ENCODE data around the gene ACVR1. TPM values are rescaled to one million over a fixed set of nuclear protein-coding genes. Genes with fewer than 3 reads are reported as not detected.
A peak's percentile ranks its signal among the peaks of the same experiment; 100 is the strongest.
"Not testable (repeated sequence)": the region's sequence is repeated elsewhere in the genome, so short reads cannot be mapped to it uniquely, and the experiment has no call there.

ACVR1 gene
- total RNA-seq, 1 donor from 2014 or later = 29.9 TPM

DNA sequence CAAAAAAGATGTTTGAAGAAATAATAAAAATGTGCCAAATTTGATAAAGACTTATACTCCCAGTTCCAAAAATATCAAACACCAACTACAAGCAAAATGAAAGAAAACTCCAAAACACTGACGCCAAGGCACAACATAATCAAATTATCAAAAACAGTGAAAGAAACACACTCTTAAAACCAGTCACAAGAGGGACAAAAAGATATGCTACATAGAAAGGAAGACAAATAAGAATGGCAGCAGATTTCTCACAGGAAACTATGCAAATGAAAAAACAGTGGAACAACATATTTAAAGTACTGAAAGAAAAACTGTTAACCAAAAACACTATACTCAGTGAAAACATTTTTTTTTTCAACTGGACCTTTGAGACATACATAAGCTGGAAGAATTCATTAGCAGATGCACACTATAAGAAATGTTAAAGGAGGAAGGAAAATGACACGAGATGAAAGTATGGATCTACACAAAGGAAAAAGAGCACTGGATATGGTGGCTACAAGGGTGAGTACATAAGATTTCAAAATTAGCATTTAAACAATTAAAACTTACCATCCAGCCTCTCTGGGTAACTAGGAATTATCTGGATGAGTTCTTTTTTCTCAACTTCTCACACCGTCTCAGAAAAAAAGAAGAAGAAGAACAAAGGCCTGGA, 153.4 kb downstream of the ACVR1 start:
- Mint-ChIP-seq H3K4me3 (ENCODE audit: unreplicated experiment) (peak overlapping the region; percentile 1), H3K27ac (ENCODE audit: unreplicated experiment) (no peak overlapping the region), H3K9me3 (ENCODE audit: unreplicated experiment) (peaks cover 5% of the 10 kb centered on the region), H3K27me3 (ENCODE audit: unreplicated experiment) (peaks cover 2% of the 10 kb centered on the region), H3K36me3 (ENCODE audit: low read depth, unreplicated experiment) (peaks cover 32% of the 10 kb centered on the region), H3K4me1 (ENCODE audit: unreplicated experiment) (no peaks in the 10 kb centered on the region)
- no peak for DNase-seq (ENCODE audit: low spot score)
- TF ChIP-seq, protein P1, sequence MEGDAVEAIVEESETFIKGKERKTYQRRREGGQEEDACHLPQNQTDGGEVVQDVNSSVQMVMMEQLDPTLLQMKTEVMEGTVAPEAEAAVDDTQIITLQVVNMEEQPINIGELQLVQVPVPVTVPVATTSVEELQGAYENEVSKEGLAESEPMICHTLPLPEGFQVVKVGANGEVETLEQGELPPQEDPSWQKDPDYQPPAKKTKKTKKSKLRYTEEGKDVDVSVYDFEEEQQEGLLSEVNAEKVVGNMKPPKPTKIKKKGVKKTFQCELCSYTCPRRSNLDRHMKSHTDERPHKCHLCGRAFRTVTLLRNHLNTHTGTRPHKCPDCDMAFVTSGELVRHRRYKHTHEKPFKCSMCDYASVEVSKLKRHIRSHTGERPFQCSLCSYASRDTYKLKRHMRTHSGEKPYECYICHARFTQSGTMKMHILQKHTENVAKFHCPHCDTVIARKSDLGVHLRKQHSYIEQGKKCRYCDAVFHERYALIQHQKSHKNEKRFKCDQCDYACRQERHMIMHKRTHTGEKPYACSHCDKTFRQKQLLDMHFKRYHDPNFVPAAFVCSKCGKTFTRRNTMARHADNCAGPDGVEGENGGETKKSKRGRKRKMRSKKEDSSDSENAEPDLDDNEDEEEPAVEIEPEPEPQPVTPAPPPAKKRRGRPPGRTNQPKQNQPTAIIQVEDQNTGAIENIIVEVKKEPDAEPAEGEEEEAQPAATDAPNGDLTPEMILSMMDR (IDR thresholded peaks at IDR 0.05; ENCODE audit: unreplicated experiment) = no peak

DNA sequence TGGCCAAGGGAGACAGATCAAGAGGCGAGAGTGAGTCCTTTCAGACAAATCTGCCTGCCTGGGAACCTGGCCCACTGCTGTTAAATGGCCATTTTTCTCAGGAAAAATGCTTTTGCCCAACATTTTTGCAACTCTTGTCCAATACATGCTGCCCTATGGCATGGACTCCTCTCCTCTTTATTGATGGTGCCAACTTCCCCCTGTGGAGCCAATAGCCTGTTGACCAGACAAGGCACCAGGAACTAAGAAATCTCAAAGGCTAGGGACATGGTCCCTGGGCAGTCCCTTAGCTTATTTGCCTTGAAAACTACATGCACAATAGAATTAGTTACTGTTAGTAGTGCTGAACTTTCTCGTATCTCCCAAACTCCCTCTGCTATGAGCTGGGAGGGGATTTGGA, 155.6 kb downstream of the ACVR1 start:
- peaks cover 2% of the 10 kb centered on the region for H3K27me3 Mint-ChIP-seq (ENCODE audit: unreplicated experiment)
- peaks cover 5% of the 10 kb centered on the region for H3K9me3 Mint-ChIP-seq (ENCODE audit: unreplicated experiment)
- H3K27ac Mint-ChIP-seq (ENCODE audit: unreplicated experiment) = no peak overlapping the region
- no peak overlapping the region for H3K4me3 Mint-ChIP-seq (ENCODE audit: unreplicated experiment)
- no peak for DNase-seq (ENCODE audit: low spot score)
- H3K4me1 Mint-ChIP-seq (ENCODE audit: unreplicated experiment) = no peaks in the 10 kb centered on the region
- H3K36me3 Mint-ChIP-seq (ENCODE audit: low read depth, unreplicated experiment) = peaks cover 30% of the 10 kb centered on the region
- TF ChIP-seq, protein P1 (IDR thresholded peaks at IDR 0.05; ENCODE audit: unreplicated experiment) = no peak

DNA sequence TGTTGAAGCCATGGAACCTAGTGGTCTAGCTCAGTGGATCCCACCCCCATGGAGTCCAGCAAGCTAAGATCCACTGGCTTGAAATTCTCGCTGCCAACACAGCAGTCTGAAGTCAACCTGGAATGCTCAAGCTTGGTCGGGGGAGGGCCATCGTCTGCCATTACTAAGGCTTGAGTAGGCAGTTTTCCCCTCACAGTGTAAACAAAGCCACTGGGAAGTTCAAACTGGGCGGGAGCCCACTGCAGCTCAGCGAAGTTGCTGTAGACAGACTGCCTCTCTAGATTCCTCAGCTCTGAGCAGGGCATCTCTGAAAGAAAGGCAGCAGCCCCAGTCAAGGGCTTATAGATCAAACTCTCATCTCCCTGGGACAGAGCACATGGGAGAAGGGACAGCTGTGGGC, 171.5 kb downstream of the ACVR1 start:
- H3K4me1 Mint-ChIP-seq (ENCODE audit: unreplicated experiment); DNase-seq (ENCODE audit: low spot score); H3K9me3 Mint-ChIP-seq (ENCODE audit: unreplicated experiment); H3K27me3 Mint-ChIP-seq (ENCODE audit: unreplicated experiment); H3K27ac Mint-ChIP-seq (ENCODE audit: unreplicated experiment); H3K4me3 Mint-ChIP-seq (ENCODE audit: unreplicated experiment); H3K36me3 Mint-ChIP-seq (ENCODE audit: low read depth, unreplicated experiment): not testable (repeated sequence)

DNA sequence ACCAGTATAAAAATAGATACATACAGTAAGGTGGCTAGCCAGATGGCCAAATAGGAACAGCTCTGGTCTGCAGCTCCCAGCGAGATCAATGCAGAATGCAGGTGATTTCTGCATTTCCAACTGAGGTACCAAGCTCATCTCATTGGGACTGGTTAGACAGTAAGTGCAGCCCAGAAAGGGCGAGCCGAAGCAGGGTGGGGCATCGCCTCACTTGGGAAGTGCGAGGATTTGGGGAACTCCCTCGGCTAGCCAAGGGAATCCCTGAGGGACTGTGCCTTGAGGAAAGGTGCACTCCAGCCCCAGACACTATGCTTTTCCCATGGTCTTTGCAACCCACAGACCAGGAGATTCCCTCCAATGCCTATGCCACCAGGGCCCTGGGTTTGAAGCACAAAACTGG, 172.0 kb downstream of the ACVR1 start:
- DNase-seq (ENCODE audit: low spot score); H3K36me3 Mint-ChIP-seq (ENCODE audit: low read depth, unreplicated experiment); H3K4me3 Mint-ChIP-seq (ENCODE audit: unreplicated experiment); H3K27ac Mint-ChIP-seq (ENCODE audit: unreplicated experiment); H3K9me3 Mint-ChIP-seq (ENCODE audit: unreplicated experiment); H3K27me3 Mint-ChIP-seq (ENCODE audit: unreplicated experiment); H3K4me1 Mint-ChIP-seq (ENCODE audit: unreplicated experiment): not testable (repeated sequence)

DNA sequence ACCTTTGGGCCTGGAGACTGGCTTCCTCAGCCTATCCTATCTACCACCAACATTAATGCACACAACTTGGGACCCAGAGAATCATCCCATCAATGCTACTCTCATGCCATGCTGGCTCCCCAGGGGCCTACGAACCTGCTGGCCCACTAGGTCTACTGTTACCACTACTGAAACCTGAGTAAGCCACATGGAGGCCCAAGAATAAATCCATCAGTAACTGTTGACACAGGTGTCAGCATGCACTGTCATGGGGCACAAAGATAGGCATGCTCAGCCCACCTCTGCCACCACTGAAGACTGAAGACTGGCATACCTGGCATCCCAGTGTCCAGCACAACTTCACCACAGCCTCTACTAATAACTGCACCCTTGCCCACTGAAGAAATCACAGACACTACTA, 176.3 kb downstream of the ACVR1 start:
- no peak for DNase-seq (ENCODE audit: low spot score)
- H3K9me3 Mint-ChIP-seq (ENCODE audit: unreplicated experiment) = no peaks in the 10 kb centered on the region
- no peaks in the 10 kb centered on the region for H3K27me3 Mint-ChIP-seq (ENCODE audit: unreplicated experiment)
- no peak overlapping the region for H3K27ac Mint-ChIP-seq (ENCODE audit: unreplicated experiment)
- no peaks in the 10 kb centered on the region for H3K4me1 Mint-ChIP-seq (ENCODE audit: unreplicated experiment)
- TF ChIP-seq, protein P1 (IDR thresholded peaks at IDR 0.05; ENCODE audit: unreplicated experiment) = no peak
- H3K4me3 Mint-ChIP-seq (ENCODE audit: unreplicated experiment) = no peak overlapping the region
- no peaks in the 10 kb centered on the region for H3K36me3 Mint-ChIP-seq (ENCODE audit: low read depth, unreplicated experiment)

DNA sequence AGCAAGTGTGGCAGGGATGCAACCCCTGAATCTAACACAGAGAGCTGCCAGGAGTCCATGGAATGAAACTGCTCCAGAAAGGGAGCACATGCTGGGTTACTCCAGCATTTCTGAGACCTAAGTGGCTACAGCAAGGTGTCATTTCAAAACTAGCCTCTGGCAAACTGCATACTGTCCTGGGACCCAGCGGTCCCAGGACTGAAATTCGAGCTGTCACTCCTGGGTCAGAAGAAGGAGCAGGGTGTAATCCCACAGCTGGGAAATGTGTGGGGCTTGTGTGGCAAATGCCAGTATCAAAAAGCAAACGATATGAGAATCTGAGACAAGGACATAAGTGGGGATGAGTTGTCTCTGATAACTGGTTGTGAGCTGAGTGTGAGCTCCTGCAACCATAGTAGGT, 177.1 kb downstream of the ACVR1 start:
- Mint-ChIP-seq H3K4me1 (ENCODE audit: unreplicated experiment) (no peaks in the 10 kb centered on the region), H3K27ac (ENCODE audit: unreplicated experiment) (no peak overlapping the region), H3K27me3 (ENCODE audit: unreplicated experiment) (no peaks in the 10 kb centered on the region), H3K36me3 (ENCODE audit: low read depth, unreplicated experiment) (no peaks in the 10 kb centered on the region), H3K4me3 (ENCODE audit: unreplicated experiment) (no peak overlapping the region), H3K9me3 (ENCODE audit: unreplicated experiment) (no peaks in the 10 kb centered on the region)
- no peak for DNase-seq (ENCODE audit: low spot score)
- TF ChIP-seq, protein P1 (IDR thresholded peaks at IDR 0.05; ENCODE audit: unreplicated experiment) = no peak
